ENCODE results near the gene IPO5. TPM values are rescaled to one million over a fixed set of nuclear protein-coding genes. Genes with fewer than 3 reads are reported as not detected.

Gene IPO5
- polyA plus RNA-seq, 1 of the 3 experiments (the other 2 are of a cell fraction): 77.1 TPM

DNA sequence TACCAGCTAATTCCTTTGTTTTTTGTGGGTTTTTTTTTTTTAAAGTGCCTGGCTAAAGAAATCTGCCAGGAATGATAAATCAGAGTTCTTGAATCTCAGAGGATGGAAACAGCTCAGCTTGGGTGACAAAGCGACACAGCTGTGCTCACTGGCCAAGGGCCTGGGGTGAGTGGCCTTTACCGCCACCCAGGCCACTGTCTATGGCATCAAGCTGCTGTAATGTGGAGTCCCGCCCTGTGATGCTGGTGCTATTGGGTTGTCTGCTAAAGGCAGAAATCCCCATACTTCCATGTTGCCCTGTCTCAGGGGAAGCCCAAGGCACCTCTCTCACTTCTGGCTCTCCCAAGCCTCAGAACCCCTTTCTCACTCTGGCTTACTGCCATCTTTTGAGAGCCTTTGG is 106.8 kb downstream of the IPO5 start:
- CTCF ChIA-PET: interaction anchor here (1.0 to 1.1 kb wide), 2 partner anchors 11 to 27 kb away, joined by 3 read pairs; no protein-coding TSS in a partner anchor
- no peak overlapping the region for H2AFZ ChIP-seq (ENCODE audit: low read depth)

More for the DNA sequence above, 106.8 kb downstream of the IPO5 start:
- Histone ChIP-seq H3K27ac (ENCODE audit: low read depth in 2 of 2, low read length in 1 of 2) (no peak overlapping the region), H4K20me1 (ENCODE audit: insufficient read depth) (no peaks in the 10 kb centered on the region), H3K4me1 (ENCODE audit: control insufficient read depth in 1 of 2, insufficient read depth in 2 of 2, low read depth in 1 of 2, low read length in 1 of 2) (peaks cover 0 to 2% of the 10 kb centered on the region in 2 experiments; a peak in 2 of 4 replicates), H3K27me3 (ENCODE audit: insufficient read depth) (no peaks in the 10 kb centered on the region; the same call in 1 of the 2 replicates), H3K36me3 (replicated peaks in 1 of 2; ENCODE audit: control insufficient read depth in 1 of 2, insufficient read depth in 2 of 2, low read length in 1 of 2) (no peaks in the 10 kb centered on the region), H3K9me2 (no peaks in the 10 kb centered on the region), H3K4me3 (ENCODE audit: low read depth in 2 of 2, low read length in 1 of 2) (no peak overlapping the region), H3K9ac (no peak overlapping the region), H3K4me2 (no peak overlapping the region), H3K79me2 (ENCODE audit: insufficient read depth) (no peaks in the 10 kb centered on the region), H3K9me3 (no peaks in the 10 kb centered on the region), H3F3A (replicated peaks; ENCODE audit: insufficient read depth) (no peaks in the 10 kb centered on the region)
- POLR2A ChIA-PET: no interaction called here
- TF ChIP-seq, protein P1, sequence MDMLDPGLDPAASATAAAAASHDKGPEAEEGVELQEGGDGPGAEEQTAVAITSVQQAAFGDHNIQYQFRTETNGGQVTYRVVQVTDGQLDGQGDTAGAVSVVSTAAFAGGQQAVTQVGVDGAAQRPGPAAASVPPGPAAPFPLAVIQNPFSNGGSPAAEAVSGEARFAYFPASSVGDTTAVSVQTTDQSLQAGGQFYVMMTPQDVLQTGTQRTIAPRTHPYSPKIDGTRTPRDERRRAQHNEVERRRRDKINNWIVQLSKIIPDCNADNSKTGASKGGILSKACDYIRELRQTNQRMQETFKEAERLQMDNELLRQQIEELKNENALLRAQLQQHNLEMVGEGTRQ (IDR thresholded peaks at IDR 0.05; ENCODE audit: borderline replicate concordance, low read depth, low read length): no peak
- TF ChIP-seq FOXJ3 (CRISPR knock-in tag; IDR thresholded peaks at IDR 0.05) (no peak), MEF2A (IDR thresholded peaks at IDR 0.05; ENCODE audit: borderline replicate concordance, low read depth) (no peak), ELF1 (IDR thresholded peaks at IDR 0.05) (no peak), RXRA (IDR thresholded peaks at IDR 0.05; ENCODE audit: borderline replicate concordance, low read depth) (no peak), TCF12 (IDR thresholded peaks at IDR 0.05) (no peak), FOXM1 (IDR thresholded peaks at IDR 0.05; ENCODE audit: low read depth) (no peak), CHD2 (IDR thresholded peaks at IDR 0.05; ENCODE audit: low read length, partially characterized antibody) (no peak), FOSL2 (IDR thresholded peaks at IDR 0.05; ENCODE audit: borderline replicate concordance, low read depth) (no peak), USF1 (IDR thresholded peaks at IDR 0.05; ENCODE audit: borderline replicate concordance, low read depth) (no peak), NRF1 (IDR thresholded peaks at IDR 0.05; ENCODE audit: low read depth, low read length) (no peak), SMC3 (IDR thresholded peaks at IDR 0.05; ENCODE audit: low read depth, low read length) (no peak), RCOR1 (IDR thresholded peaks at IDR 0.05; ENCODE audit: low read length) (no peak), GABPA (IDR thresholded peaks at IDR 0.05; ENCODE audit: low read depth) (no peak), JUND (IDR thresholded peaks at IDR 0.05) (no peak), TEAD4 (IDR thresholded peaks at IDR 0.05; ENCODE audit: borderline replicate concordance, insufficient read depth) (no peak)
- TF ChIP-seq, protein P2, sequence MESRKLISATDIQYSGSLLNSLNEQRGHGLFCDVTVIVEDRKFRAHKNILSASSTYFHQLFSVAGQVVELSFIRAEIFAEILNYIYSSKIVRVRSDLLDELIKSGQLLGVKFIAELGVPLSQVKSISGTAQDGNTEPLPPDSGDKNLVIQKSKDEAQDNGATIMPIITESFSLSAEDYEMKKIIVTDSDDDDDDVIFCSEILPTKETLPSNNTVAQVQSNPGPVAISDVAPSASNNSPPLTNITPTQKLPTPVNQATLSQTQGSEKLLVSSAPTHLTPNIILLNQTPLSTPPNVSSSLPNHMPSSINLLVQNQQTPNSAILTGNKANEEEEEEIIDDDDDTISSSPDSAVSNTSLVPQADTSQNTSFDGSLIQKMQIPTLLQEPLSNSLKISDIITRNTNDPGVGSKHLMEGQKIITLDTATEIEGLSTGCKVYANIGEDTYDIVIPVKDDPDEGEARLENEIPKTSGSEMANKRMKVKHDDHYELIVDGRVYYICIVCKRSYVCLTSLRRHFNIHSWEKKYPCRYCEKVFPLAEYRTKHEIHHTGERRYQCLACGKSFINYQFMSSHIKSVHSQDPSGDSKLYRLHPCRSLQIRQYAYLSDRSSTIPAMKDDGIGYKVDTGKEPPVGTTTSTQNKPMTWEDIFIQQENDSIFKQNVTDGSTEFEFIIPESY (IDR thresholded peaks at IDR 0.05; ENCODE audit: borderline replicate concordance, low read depth): no peak
- TF ChIP-seq, protein P3, sequence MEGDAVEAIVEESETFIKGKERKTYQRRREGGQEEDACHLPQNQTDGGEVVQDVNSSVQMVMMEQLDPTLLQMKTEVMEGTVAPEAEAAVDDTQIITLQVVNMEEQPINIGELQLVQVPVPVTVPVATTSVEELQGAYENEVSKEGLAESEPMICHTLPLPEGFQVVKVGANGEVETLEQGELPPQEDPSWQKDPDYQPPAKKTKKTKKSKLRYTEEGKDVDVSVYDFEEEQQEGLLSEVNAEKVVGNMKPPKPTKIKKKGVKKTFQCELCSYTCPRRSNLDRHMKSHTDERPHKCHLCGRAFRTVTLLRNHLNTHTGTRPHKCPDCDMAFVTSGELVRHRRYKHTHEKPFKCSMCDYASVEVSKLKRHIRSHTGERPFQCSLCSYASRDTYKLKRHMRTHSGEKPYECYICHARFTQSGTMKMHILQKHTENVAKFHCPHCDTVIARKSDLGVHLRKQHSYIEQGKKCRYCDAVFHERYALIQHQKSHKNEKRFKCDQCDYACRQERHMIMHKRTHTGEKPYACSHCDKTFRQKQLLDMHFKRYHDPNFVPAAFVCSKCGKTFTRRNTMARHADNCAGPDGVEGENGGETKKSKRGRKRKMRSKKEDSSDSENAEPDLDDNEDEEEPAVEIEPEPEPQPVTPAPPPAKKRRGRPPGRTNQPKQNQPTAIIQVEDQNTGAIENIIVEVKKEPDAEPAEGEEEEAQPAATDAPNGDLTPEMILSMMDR (IDR thresholded peaks at IDR 0.05): no peak
- TF ChIP-seq, protein P4, sequence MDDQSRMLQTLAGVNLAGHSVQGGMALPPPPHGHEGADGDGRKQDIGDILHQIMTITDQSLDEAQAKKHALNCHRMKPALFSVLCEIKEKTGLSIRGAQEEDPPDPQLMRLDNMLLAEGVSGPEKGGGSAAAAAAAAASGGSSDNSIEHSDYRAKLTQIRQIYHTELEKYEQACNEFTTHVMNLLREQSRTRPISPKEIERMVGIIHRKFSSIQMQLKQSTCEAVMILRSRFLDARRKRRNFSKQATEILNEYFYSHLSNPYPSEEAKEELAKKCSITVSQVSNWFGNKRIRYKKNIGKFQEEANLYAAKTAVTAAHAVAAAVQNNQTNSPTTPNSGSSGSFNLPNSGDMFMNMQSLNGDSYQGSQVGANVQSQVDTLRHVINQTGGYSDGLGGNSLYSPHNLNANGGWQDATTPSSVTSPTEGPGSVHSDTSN (IDR thresholded peaks at IDR 0.05): no peak
- WGBS (ENCODE audit: low lambda C conversion rate): 98% methylated on average over 3 of the region's 3 CpGs
- DNase-seq: no peak

Measured in SK-N-SH (cell line).